Activated CD8-positive, alpha-beta memory T cell treated with anti-CD3 and anti-CD28 coated beads, Interleukin-2, amount 10 ng/mL, durations not matched to agents 7 days and 5 days (primary cell): Measurements from ENCODE around the gene ALG11. TPM values are rescaled to one million over a fixed set of nuclear protein-coding genes. Genes with fewer than 3 reads are reported as not detected.
"Not testable (repeated sequence)": the region's sequence is repeated elsewhere in the genome, so short reads cannot be mapped to it uniquely, and the experiment has no call there.

Experiments
- ATAC-seq: fragments of 150-1000 bp; cut with Tn5 transposase; one replicate; pipeline ENCODE4 v1.10.0; 2021; ENCODE audit warnings: moderate library complexity
- CTCF ChIA-PET: fragments of 350-600 bp; sonication (Branson Sonifier 250); formaldehyde crosslinking; loops from one replicate; lab custom pipeline; 2021; ENCODE audit warnings: antibody characterized with exemption; lab: Charles Lee
- DNase-seq: peaks from one replicate; pipeline ENCODE4 v3.0.0-alpha.2; 2020
- H3K27ac Mint-ChIP-seq: one replicate; pipeline ENCODE4 v1.8.0; 2021; ENCODE audit warnings: mild to moderate bottlenecking, mixed read lengths
- H3K27me3 Mint-ChIP-seq: one replicate; pipeline ENCODE4 v1.8.0; 2021; ENCODE audit warnings: mixed read lengths
- H3K36me3 Mint-ChIP-seq: one replicate; pipeline ENCODE4 v1.8.0; 2021; ENCODE audit warnings: mild to moderate bottlenecking, mixed read lengths
- H3K4me1 Mint-ChIP-seq: one replicate; pipeline ENCODE4 v1.8.0; 2021; ENCODE audit warnings: mixed read lengths
- H3K4me3 Mint-ChIP-seq: one replicate; pipeline ENCODE4 v1.8.0; 2021; ENCODE audit warnings: mild to moderate bottlenecking, moderate library complexity, mixed read lengths
- H3K9me3 Mint-ChIP-seq: one replicate; pipeline ENCODE4 v1.8.0; 2022; ENCODE audit warnings: low read depth, mixed read lengths
- total RNA-seq, 2 experiments: library from RNA; stranded (reverse); gene quantifications; one replicate each; pipeline ENCODE4 v1.2.3, GENCODE V29; 2021

Gene ALG11
- total RNA-seq, 2 experiments from 2014 or later: 23.9 to 28.9 TPM

- CTCF ChIA-PET, H3K36me3 Mint-ChIP-seq, H3K9me3 Mint-ChIP-seq, H3K4me3 Mint-ChIP-seq, DNase-seq, ATAC-seq, H3K27me3 Mint-ChIP-seq, H3K27ac Mint-ChIP-seq, H3K4me1 Mint-ChIP-seq: not testable (repeated sequence)
Observed at GRCh38 chr13:52061064-52061463, 48.9 kb downstream of the ALG11 start.

- DNase-seq: no peak
- Mint-ChIP-seq H3K4me1 (no peaks in the 10 kb centered on the region), H3K36me3 (no peaks in the 10 kb centered on the region), H3K27ac (no peak overlapping the region), H3K9me3 (no peaks in the 10 kb centered on the region), H3K4me3 (no peak overlapping the region), H3K27me3 (no peaks in the 10 kb centered on the region)
- CTCF ChIA-PET: no interaction called here
- ATAC-seq: no peak
Observed at GRCh38 chr13:52061587-52061986, 49.4 kb downstream of the ALG11 start.

GRCh38 chr13:52067237-52067636 lies 55.0 kb downstream of the ALG11 start:
- Mint-ChIP-seq H3K27ac (no peak overlapping the region), H3K4me1 (peaks cover 10% of the 10 kb centered on the region), H3K27me3 (peaks cover 7% of the 10 kb centered on the region), H3K9me3 (peaks cover 12% of the 10 kb centered on the region), H3K36me3 (peaks cover 2% of the 10 kb centered on the region), H3K4me3 (no peak overlapping the region)
- DNase-seq (no peak), ATAC-seq (no peak)
- CTCF ChIA-PET: no interaction called here

GRCh38 chr13:52070929-52071523 lies 58.8 kb downstream of the ALG11 start:
- DNase-seq (peak; percentile 51), ATAC-seq (peak; percentile 51)
- Mint-ChIP-seq H3K36me3 (peaks cover 2% of the 10 kb centered on the region), H3K9me3 (peaks cover 12% of the 10 kb centered on the region), H3K4me1 (peaks cover 10% of the 10 kb centered on the region), H3K27me3 (peaks cover 26% of the 10 kb centered on the region), H3K4me3 (no peak overlapping the region), H3K27ac (no peak overlapping the region)
- CTCF ChIA-PET: no interaction called here

Other genes with a start within 250 kb of the ALG11 start
- 1 to 10 TPM; 6.0 to 6.6 TPM for gene DHRS12, start 208.2 kb upstream of the ALG11 start, total RNA-seq
- under 1 TPM; 0.09 TPM for gene TMEM272, start 167.2 kb upstream of the ALG11 start, total RNA-seq
- not detected for gene CCDC70, start 150.4 kb upstream of the ALG11 start, total RNA-seq
- gene ATP7B, start 948 bp upstream of the ALG11 start, total RNA-seq: under 1 TPM; 0.38 to 0.80 TPM
- 10 to 100 TPM in 1 of 2 experiments, 1 to 10 TPM in 1; 8.7 to 11.5 TPM for gene UTP14C, start 12.3 kb downstream of the ALG11 start, total RNA-seq
- not detected for gene NEK5, start 116.7 kb downstream of the ALG11 start, total RNA-seq
- gene NEK3, start 147.2 kb downstream of the ALG11 start, total RNA-seq: 1 to 10 TPM; 2.6 to 2.8 TPM